Activated CD8-positive, alpha-beta T cell treated with anti-CD3 and anti-CD28 coated beads for 36 hours (primary cell): Measurements from ENCODE around the gene PPFIBP2. TPM values are rescaled to one million over a fixed set of nuclear protein-coding genes. Genes with fewer than 3 reads are reported as not detected.

Source experiments
- ATAC-seq: fragments of 200-7000 bp; cut with Tn5 transposase; one replicate; pipeline ENCODE4 v1.10.0; 2021; ENCODE audit warnings: mild to moderate bottlenecking, moderate library complexity
- CTCF ChIA-PET: fragments of 350-600 bp; sonication (Branson Sonifier 250); formaldehyde crosslinking; loops from one replicate; lab custom pipeline; 2021; ENCODE audit warnings: antibody characterized with exemption; lab: Charles Lee
- POLR2A ChIA-PET: fragments of 350-600 bp; sonication (Branson Sonifier 250); formaldehyde crosslinking; loops from one replicate; lab custom pipeline; 2021; ENCODE audit warnings: antibody characterized with exemption; lab: Charles Lee
- DNase-seq: peaks from one replicate; pipeline ENCODE4 v3.0.0-alpha.2; 2020
- H3K27ac Mint-ChIP-seq: one replicate; pipeline ENCODE4 v1.8.0; 2021; ENCODE audit warnings: mild to moderate bottlenecking, mixed read lengths
- H3K27me3 Mint-ChIP-seq: one replicate; pipeline ENCODE4 v1.8.0; 2021; ENCODE audit warnings: mixed read lengths
- H3K36me3 Mint-ChIP-seq: one replicate; pipeline ENCODE4 v1.8.0; 2021; ENCODE audit warnings: low read depth, mixed read lengths
- H3K4me1 Mint-ChIP-seq: one replicate; pipeline ENCODE4 v1.8.0; 2021; ENCODE audit warnings: low read depth, mixed read lengths
- H3K4me3 Mint-ChIP-seq: one replicate; pipeline ENCODE4 v1.8.0; 2021; ENCODE audit warnings: mild to moderate bottlenecking, moderate library complexity, mixed read lengths
- H3K9me3 Mint-ChIP-seq: one replicate; pipeline ENCODE4 v1.8.0; 2021; ENCODE audit warnings: mixed read lengths
- intact Hi-C: fragments of 100-400 bp; cut with micrococcal nuclease; formaldehyde crosslinking; loops from one replicate; pipeline ENCODE4 v1.10.0; 2022
- total RNA-seq, 2 experiments: library from RNA; stranded (reverse); gene quantifications; one replicate each; pipeline ENCODE4 v1.2.3, GENCODE V29; 2021
- TF ChIP-seq, protein P1 (sequence below): fragments of 200-600 bp; IDR thresholded peaks from one replicate; pipeline ENCODE4 v1.8.0; 2022; ENCODE audit warnings: antibody characterized with exemption, mild to moderate bottlenecking

Gene PPFIBP2
- total RNA-seq, 2 experiments from 2014 or later, result 13.3 to 14.2 TPM

DNA sequence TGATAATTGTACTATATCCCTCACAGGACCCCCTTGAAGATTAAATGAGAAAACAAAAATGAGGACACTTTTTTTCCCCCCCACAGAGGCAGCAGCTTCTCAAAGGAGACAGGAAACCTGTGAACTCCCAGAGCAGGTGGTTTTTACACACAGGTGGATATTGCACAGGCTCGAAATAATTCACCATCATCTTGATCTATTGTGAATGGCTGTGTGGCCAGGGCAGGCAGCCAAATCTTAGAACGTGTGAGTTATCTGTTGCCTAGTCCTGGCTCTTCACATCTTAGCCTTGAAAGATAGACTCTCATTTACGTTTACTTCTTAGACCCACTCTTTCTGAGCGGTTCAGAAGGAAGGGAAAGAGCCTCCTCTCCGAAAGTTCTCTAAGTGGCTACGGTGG, 23.5 kb downstream of the PPFIBP2 start:
- DNase-seq, result no peak
- intact Hi-C loops, result no loop called here
- no peak overlapping the region for H3K4me3 Mint-ChIP-seq
- no peak overlapping the region for H3K27ac Mint-ChIP-seq
- H3K27me3 Mint-ChIP-seq, result peaks cover 2% of the 10 kb centered on the region
- no peaks in the 10 kb centered on the region for H3K9me3 Mint-ChIP-seq
- H3K4me1 Mint-ChIP-seq, result peaks cover 38% of the 10 kb centered on the region
- ChIA-PET CTCF (interaction anchor here (1.0 to 1.1 kb wide), 2 partner anchors 11 to 24 kb away, joined by 3 to 4 read pairs; partner anchors contain the start of gene PPFIBP2), POLR2A (interaction anchor here (0.6 kb wide), 1 partner anchor 17 kb away, joined by 3 read pairs; no protein-coding TSS in a partner anchor)
- H3K36me3 Mint-ChIP-seq, result no peaks in the 10 kb centered on the region
- no peak for ATAC-seq
- TF ChIP-seq, protein P1, sequence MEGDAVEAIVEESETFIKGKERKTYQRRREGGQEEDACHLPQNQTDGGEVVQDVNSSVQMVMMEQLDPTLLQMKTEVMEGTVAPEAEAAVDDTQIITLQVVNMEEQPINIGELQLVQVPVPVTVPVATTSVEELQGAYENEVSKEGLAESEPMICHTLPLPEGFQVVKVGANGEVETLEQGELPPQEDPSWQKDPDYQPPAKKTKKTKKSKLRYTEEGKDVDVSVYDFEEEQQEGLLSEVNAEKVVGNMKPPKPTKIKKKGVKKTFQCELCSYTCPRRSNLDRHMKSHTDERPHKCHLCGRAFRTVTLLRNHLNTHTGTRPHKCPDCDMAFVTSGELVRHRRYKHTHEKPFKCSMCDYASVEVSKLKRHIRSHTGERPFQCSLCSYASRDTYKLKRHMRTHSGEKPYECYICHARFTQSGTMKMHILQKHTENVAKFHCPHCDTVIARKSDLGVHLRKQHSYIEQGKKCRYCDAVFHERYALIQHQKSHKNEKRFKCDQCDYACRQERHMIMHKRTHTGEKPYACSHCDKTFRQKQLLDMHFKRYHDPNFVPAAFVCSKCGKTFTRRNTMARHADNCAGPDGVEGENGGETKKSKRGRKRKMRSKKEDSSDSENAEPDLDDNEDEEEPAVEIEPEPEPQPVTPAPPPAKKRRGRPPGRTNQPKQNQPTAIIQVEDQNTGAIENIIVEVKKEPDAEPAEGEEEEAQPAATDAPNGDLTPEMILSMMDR, result no peak

DNA sequence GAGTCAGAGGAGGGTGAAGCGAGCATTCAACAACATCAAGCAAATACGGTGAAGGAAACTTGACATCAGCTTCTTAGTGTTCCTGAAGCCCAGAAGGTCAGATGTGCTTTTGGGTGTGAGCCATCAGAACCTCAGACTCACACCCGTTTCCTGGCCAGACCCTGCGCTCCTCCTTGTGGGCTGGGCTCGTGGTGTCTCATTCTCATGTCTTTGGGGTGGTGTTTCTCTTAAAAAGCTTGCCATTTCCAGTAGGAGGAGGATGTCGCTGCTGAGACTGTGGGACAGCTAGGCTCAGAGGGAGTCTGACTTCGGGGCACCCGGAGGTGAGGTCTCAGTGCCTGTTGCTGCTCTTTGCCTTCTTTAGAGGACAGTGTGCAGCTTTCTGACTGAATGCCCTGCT, 24.2 kb downstream of the PPFIBP2 start:
- intact Hi-C loops, result no loop called here
- Mint-ChIP-seq H3K27me3 (peaks cover 2% of the 10 kb centered on the region), H3K27ac (no peak overlapping the region), H3K4me1 (peaks cover 38% of the 10 kb centered on the region), H3K4me3 (no peak overlapping the region), H3K9me3 (no peaks in the 10 kb centered on the region), H3K36me3 (no peaks in the 10 kb centered on the region)
- peak; percentile 80 for ATAC-seq
- TF ChIP-seq, protein P1, result no peak
- ChIA-PET POLR2A (no interaction called here), CTCF (interaction anchor here (3.3 kb wide), 1 partner anchor 12 kb away, joined by 10 read pairs; no protein-coding TSS in a partner anchor)
- DNase-seq, result peak; percentile 58

DNA sequence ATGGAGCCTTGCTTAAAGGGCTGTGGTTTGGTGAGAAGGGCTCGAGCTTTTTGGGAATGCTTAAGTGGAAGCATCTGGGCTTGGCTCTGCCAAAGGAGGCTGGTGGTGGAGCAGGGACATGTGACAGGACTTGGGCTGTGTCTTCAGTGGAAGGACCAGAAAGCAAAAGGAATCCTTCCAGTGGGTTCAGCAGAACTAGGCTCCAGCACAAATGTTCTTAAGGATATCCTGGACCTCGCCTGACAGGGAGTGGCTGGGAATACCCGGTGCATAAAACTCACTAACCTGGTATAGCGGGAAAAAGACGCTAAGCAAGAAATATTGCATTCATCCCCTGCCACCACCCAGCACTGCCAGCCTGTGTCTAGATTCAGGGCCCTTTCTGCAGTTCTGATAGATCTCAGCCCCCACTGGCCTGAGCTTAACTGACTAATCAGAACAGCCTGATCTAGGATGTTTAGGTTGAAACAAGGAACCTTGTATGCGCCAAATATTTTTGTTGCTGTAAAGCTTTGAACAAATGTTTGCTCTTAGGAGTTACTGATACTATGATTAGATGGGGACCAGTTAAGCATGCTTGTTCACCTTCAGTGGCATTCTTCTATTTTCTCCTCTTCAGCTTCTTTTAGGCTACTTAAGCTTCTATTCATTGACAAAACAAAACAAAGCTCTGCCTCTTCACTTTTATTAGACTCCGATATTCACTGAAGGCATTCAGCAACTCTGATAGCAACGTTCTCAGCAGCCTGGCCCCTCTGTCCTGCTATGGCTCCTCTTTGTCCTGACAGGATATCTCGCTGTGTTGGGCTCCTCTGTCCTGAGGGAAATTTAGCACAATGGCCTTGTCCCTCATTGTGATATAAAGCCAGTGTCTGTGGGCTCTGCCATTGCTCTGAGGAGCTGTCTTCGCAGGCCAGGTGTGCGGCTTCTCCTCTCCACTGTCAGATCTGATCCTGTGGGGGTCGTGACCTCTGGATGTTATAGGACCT, 25.0 kb downstream of the PPFIBP2 start:
- H3K27ac Mint-ChIP-seq, result no peak overlapping the region

DNA sequence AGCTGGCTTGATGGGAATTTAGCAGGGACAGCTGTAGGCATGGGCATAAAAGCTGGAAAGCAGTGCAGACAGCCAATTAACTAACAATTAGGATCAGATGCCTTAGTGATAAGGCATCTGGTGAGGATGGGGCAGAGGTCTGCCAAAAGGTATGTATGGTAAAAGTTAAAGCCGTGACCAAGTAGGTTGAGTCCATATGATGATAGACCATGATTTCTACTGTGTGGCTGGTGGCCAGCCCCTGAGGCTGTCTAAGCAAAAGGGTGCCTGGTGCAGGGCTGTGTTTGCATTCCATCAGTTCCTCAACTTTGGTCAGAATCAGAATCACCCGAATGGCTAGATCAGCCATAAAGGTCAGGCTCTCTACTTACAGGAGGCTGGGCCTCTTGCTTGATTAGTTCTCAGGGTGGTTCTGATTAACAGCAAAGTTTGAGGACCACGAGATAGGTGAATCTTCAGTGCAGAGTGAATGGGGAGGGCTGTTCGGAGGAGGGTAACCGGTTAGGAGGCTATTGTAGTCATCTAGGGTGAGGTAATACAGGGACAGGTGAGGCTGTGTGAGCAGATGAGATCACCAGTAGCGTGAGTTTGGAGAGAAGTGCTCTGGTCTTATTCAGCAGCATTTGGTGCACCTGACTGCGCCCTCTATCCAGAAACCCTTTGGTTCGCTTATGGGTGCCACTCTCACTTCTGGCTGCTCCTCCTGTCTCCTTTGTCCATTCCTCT, 27.2 kb downstream of the PPFIBP2 start:
- no peak for DNase-seq
- Mint-ChIP-seq H3K36me3 (no peaks in the 10 kb centered on the region), H3K9me3 (no peaks in the 10 kb centered on the region), H3K27ac (no peak overlapping the region), H3K27me3 (no peaks in the 10 kb centered on the region), H3K4me3 (no peak overlapping the region), H3K4me1 (peaks cover 25% of the 10 kb centered on the region)
- intact Hi-C loops, result no loop called here
- no peak for ATAC-seq
- CTCF ChIA-PET, result interaction anchor here (1.0 to 3.3 kb wide), 2 partner anchors 9 to 27 kb away, joined by 3 to 10 read pairs; partner anchors contain the start of gene PPFIBP2
- POLR2A ChIA-PET, result no interaction called here
- TF ChIP-seq, protein P1, result no peak

More for the DNA sequence above, 25.0 kb downstream of the PPFIBP2 start:
- intact Hi-C loops, result no loop called here
- no peak overlapping the region for H3K4me3 Mint-ChIP-seq
- TF ChIP-seq, protein P1, result no peak
- ChIA-PET CTCF (interaction anchor here (0.8 to 3.3 kb wide), 2 partner anchors 10 to 11 kb away, joined by 3 to 10 read pairs; no protein-coding TSS in a partner anchor), POLR2A (no interaction called here)
- no peaks in the 10 kb centered on the region for H3K9me3 Mint-ChIP-seq
- H3K36me3 Mint-ChIP-seq, result no peaks in the 10 kb centered on the region
- H3K27me3 Mint-ChIP-seq, result peaks cover 2% of the 10 kb centered on the region
- peaks cover 34% of the 10 kb centered on the region for H3K4me1 Mint-ChIP-seq
- no peak for DNase-seq
- ATAC-seq, result no peak
